ENCODE data around the gene ARHGAP25. TPM values are rescaled to one million over a fixed set of nuclear protein-coding genes. Genes with fewer than 3 reads are reported as not detected.

Gene ARHGAP25
- total RNA-seq, 1 donor from 2014 or later: 4.6 TPM

DNA sequence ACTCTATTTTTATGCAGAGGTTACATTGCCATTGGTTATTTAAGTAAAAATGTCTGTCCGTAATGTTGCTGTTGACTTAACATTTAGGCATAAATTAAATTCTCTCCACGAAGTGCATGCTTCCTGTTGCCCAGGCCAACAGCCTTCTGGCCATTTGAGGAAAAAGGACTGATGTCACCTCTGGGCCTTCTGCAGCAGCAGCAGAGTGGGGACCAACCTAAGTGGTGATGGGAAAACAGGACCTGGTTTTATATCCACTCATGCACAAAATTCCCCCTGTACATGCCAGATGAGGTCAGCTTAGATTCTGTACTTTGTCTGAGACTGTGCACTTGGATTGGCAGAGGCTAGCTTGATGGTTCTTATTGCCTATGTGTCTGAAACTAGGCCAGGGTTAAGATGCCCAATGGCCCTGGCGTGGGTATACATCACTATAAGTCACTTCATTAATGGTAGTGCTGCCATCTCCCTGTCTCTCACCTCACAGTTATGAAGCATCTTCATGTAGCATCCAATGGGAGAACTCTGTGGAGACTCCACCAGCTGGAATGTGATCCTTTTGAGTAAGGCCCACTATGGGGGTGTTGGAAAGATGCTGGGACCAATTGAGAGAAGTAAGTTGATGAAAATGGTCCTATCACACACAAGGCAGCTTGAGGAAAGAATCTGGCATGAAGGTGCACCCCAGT lies 4.4 kb downstream of the ARHGAP25 start:
- TF ChIP-seq, protein P1, sequence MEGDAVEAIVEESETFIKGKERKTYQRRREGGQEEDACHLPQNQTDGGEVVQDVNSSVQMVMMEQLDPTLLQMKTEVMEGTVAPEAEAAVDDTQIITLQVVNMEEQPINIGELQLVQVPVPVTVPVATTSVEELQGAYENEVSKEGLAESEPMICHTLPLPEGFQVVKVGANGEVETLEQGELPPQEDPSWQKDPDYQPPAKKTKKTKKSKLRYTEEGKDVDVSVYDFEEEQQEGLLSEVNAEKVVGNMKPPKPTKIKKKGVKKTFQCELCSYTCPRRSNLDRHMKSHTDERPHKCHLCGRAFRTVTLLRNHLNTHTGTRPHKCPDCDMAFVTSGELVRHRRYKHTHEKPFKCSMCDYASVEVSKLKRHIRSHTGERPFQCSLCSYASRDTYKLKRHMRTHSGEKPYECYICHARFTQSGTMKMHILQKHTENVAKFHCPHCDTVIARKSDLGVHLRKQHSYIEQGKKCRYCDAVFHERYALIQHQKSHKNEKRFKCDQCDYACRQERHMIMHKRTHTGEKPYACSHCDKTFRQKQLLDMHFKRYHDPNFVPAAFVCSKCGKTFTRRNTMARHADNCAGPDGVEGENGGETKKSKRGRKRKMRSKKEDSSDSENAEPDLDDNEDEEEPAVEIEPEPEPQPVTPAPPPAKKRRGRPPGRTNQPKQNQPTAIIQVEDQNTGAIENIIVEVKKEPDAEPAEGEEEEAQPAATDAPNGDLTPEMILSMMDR (IDR thresholded peaks at IDR 0.05; ENCODE audit: unreplicated experiment): no peak
- no peaks in the 10 kb centered on the region for H3K36me3 Mint-ChIP-seq (ENCODE audit: low read depth, unreplicated experiment)
- no peaks in the 10 kb centered on the region for H3K9me3 Mint-ChIP-seq (ENCODE audit: unreplicated experiment)
- no peak overlapping the region for H3K4me3 Mint-ChIP-seq (ENCODE audit: unreplicated experiment)
- H3K4me1 Mint-ChIP-seq (ENCODE audit: unreplicated experiment): peaks cover 5% of the 10 kb centered on the region
- H3K27me3 Mint-ChIP-seq (ENCODE audit: unreplicated experiment): no peaks in the 10 kb centered on the region
- H3K27ac Mint-ChIP-seq (ENCODE audit: unreplicated experiment): no peak overlapping the region
- DNase-seq (ENCODE audit: low spot score): no peak

DNA sequence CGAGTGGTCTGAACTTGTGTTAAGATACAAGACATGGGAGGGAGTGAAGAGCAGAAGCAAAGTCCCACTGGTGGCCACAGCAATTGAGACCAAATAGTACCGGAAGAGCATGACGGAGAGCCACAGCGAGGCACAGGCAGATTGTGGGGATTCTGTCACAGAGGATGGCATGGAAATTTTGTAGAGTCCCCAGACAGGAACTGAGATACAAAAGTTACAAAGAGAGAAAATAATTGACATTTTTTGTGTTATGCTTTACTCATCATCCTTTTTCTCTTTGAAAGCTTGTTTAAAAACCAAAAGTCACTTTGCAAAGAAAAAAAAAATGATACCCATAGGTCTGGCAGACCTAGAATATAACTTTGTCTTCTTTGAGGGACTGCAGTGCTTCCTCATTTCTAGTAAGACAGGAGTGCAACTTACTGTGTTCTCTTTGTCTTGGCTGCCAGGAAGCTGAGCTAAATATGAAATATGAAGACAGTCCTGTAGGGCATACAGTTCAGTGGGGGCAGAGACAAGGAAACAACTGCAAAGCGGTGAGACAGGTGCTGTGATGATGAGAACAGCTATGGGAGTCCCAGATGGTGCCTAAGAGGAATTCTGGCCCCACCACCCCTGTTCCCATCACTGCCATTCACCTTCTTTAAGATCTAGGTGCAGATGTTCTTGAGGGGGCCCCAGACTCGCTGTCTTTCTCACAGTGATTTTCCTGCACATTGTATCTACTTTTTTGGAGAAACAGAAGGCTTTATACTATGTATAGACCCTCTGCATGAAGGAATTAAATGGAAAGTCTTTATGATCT lies 5.2 kb downstream of the ARHGAP25 start:
- DNase-seq (ENCODE audit: low spot score): no peak
- TF ChIP-seq, protein P1 (IDR thresholded peaks at IDR 0.05; ENCODE audit: unreplicated experiment): no peak
- Mint-ChIP-seq H3K9me3 (ENCODE audit: unreplicated experiment) (no peaks in the 10 kb centered on the region), H3K27ac (ENCODE audit: unreplicated experiment) (no peak overlapping the region), H3K4me1 (ENCODE audit: unreplicated experiment) (peaks cover 5% of the 10 kb centered on the region), H3K27me3 (ENCODE audit: unreplicated experiment) (no peaks in the 10 kb centered on the region), H3K36me3 (ENCODE audit: low read depth, unreplicated experiment) (no peaks in the 10 kb centered on the region), H3K4me3 (ENCODE audit: unreplicated experiment) (no peak overlapping the region)

DNA sequence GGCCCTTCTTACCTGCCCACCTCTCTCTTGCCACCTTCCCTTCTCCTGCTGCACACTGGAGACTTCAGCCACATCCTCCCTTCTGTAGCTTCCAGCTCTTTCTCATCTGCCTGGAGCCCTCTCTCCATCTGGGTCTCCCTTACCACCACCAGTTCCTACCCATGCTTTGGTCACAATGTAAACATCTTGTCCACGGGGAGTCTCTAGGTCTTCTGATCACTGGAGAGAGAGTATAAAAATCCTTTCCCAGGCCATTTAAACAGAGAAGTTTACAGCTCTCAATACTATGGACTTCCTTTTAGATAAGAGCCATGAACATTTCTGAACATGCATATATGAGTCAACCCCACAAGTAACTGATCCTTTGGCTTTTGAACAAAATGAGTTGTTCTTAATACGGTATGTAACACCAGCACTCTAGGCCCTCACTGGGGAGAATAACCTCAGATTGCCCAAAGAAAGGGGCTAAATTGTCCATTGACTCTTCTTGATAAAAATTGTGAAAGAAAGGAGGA lies 5.8 kb downstream of the ARHGAP25 start:
- Mint-ChIP-seq H3K27ac (ENCODE audit: unreplicated experiment) (no peak overlapping the region), H3K36me3 (ENCODE audit: low read depth, unreplicated experiment) (no peaks in the 10 kb centered on the region), H3K4me1 (ENCODE audit: unreplicated experiment) (peaks cover 5% of the 10 kb centered on the region), H3K4me3 (ENCODE audit: unreplicated experiment) (no peak overlapping the region), H3K27me3 (ENCODE audit: unreplicated experiment) (no peaks in the 10 kb centered on the region), H3K9me3 (ENCODE audit: unreplicated experiment) (no peaks in the 10 kb centered on the region)
- TF ChIP-seq, protein P1 (IDR thresholded peaks at IDR 0.05; ENCODE audit: unreplicated experiment): no peak
- DNase-seq (ENCODE audit: low spot score): no peak

DNA sequence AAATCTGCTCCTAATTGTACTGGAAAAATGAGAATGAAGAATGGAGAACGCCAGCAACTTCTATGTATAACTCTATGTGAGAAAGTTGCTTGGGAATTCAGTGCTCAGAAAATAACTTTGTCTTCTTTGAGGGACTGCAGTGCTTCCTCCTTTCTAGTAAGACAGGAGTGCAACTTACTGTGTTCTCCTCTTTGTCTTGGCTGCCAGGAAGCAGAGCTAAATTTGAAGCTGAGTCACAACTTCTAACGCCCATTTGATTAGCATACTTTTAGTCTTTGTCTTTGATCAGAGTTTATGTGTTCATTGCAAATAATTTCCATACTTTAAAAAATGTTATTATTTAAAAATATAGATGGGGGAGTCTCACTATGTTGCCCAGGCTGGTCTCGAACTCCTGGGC lies 6.6 kb downstream of the ARHGAP25 start:
- H3K4me3 Mint-ChIP-seq (ENCODE audit: unreplicated experiment): no peak overlapping the region

More for the DNA sequence above, 6.6 kb downstream of the ARHGAP25 start:
- TF ChIP-seq, protein P1 (IDR thresholded peaks at IDR 0.05; ENCODE audit: unreplicated experiment): no peak
- H3K27ac Mint-ChIP-seq (ENCODE audit: unreplicated experiment): no peak overlapping the region
- H3K36me3 Mint-ChIP-seq (ENCODE audit: low read depth, unreplicated experiment): no peaks in the 10 kb centered on the region
- peaks cover 1% of the 10 kb centered on the region for H3K27me3 Mint-ChIP-seq (ENCODE audit: unreplicated experiment)
- H3K9me3 Mint-ChIP-seq (ENCODE audit: unreplicated experiment): no peaks in the 10 kb centered on the region
- H3K4me1 Mint-ChIP-seq (ENCODE audit: unreplicated experiment): peaks cover 5% of the 10 kb centered on the region
- DNase-seq (ENCODE audit: low spot score): no peak
